H4 (cell line): Measurements from ENCODE around the gene CLCA2. TPM values are rescaled to one million over a fixed set of nuclear protein-coding genes. Genes with fewer than 3 reads are reported as not detected.

ENCODE experiments used
- DNase-seq: peaks from one replicate; pipeline ENCODE4 v3.0.0-alpha.2; 2015; ENCODE audit warnings: low spot score
- total RNA-seq: library from RNA; depleted of rRNA; stranded (reverse); fragments of >200 nt; shearing (Covaris generic); gene quantifications from 2 replicates; pipeline ENCODE4 v1.2.3, GENCODE V29; 2014

The CLCA2 gene
- total RNA-seq, 1 experiment from 2014 or later, result 0.06 TPM

- no peak for DNase-seq
Observed at GRCh38 chr1:86429122-86429725, 5.3 kb downstream of the CLCA2 start.

- peak; percentile 94 for DNase-seq
Observed at GRCh38 chr1:86429835-86430234, 5.9 kb downstream of the CLCA2 start.

- DNase-seq, result no peak
Observed at GRCh38 chr1:86430376-86430775, 6.4 kb downstream of the CLCA2 start.

GRCh38 chr1:86434059-86434458 is 10.1 kb downstream of the CLCA2 start:
- DNase-seq, result no peak

- DNase-seq, result no peak
Observed at GRCh38 chr1:86435327-86435726, 11.4 kb downstream of the CLCA2 start.

GRCh38 chr1:86436041-86436440 is 12.1 kb downstream of the CLCA2 start:
- DNase-seq, result no peak

- DNase-seq, result no peak
Observed at GRCh38 chr1:86441581-86441980, 17.6 kb downstream of the CLCA2 start.

GRCh38 chr1:86441997-86442396 is 18.0 kb downstream of the CLCA2 start:
- no peak for DNase-seq

GRCh38 chr1:86445919-86446318 is 21.9 kb downstream of the CLCA2 start:
- DNase-seq, result no peak

GRCh38 chr1:86447198-86447790 is 23.3 kb downstream of the CLCA2 start:
- DNase-seq, result no peak

- DNase-seq, result no peak
Observed at GRCh38 chr1:86448670-86449069, 24.7 kb downstream of the CLCA2 start.

- no peak for DNase-seq
Observed at GRCh38 chr1:86449103-86449502, 25.1 kb downstream of the CLCA2 start.

- no peak for DNase-seq
Observed at GRCh38 chr1:86450847-86451246, 26.9 kb downstream of the CLCA2 start.

- DNase-seq, result no peak
Observed at GRCh38 chr1:86453664-86454063, 29.7 kb downstream of the CLCA2 start.

GRCh38 chr1:86455073-86455472 is 31.1 kb downstream of the CLCA2 start:
- DNase-seq, result no peak

GRCh38 chr1:86460998-86461397 is 37.0 kb downstream of the CLCA2 start:
- DNase-seq, result no peak

GRCh38 chr1:86461482-86461881 is 37.5 kb downstream of the CLCA2 start:
- DNase-seq, result no peak

- no peak for DNase-seq
Observed at GRCh38 chr1:86464819-86465218, 40.8 kb downstream of the CLCA2 start.

GRCh38 chr1:86466109-86466844 is 42.3 kb downstream of the CLCA2 start:
- DNase-seq, result no peak

GRCh38 chr1:86466986-86467385 is 43.0 kb downstream of the CLCA2 start:
- DNase-seq, result no peak

- no peak for DNase-seq
Observed at GRCh38 chr1:86468501-86468977, 44.6 kb downstream of the CLCA2 start, which contains the start of gene CLCA1. Gene CLCA1 (plus strand): TSS chr1:86468927. CDS start chr1:86468972, 45 bp downstream.

GRCh38 chr1:86470859-86471258 is 46.9 kb downstream of the CLCA2 start:
- DNase-seq, result no peak

GRCh38 chr1:86471291-86471690 is 47.3 kb downstream of the CLCA2 start:
- no peak for DNase-seq
